HG03469 (cell line): ENCODE measurements around the gene HRC.
"Not testable (repeated sequence)": the region's sequence is repeated elsewhere in the genome, so short reads cannot be mapped to it uniquely, and the experiment has no call there.

Source experiments
- ATAC-seq: cut with Tn5 transposase; IDR thresholded peaks from one replicate; pipeline ENCODE4 v1.9.1; 2021; ENCODE audit warnings: mild to moderate bottlenecking, moderate library complexity, moderate number of reproducible peaks; ENCODE audit not compliant: unreplicated experiment

The HRC gene

DNA sequence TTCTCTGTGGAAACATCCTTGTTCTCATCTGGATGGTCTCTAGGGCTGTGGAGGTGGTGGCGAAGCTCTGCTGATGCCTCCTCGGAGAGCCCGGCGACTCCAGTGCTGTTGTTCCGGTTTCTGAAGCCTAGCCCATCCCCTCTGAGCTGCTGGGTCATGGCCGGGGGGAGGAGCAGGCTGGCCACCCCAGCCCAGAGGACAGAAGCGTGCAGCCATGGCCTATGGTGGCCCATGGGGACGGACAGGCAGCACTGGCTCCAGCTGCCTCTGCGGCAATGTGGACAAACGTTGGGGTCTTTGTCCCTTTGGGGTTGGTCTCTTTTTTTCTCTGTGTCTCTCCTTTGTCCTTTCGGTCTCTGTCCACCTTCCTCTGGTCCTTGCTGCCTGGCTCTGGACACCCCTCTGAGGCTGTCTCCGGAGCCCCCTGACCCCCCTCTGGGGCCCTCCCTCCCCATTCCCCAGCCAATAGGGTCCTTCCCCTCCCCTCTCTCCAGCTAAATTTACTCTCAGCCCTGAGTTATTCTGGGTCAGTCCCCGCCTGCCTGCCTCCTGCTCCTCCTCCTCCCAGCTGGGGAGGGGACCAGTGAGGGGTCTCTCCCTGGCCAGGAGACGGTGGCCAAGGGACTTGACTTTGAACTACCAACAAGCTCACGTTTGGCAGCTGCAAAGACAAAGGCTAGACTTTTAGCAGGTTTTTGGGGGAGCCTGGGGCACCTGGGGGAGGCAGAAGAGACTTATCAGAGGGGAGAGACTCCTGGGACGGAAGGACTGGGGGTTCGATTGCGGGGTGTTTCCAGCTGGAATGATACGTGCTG, at the start of gene HRC:
HRC (minus strand) TSS at position 392 of the 815 bp plus-strand sequence; CDS start at position 233, 159 bp downstream.
- no peak for ATAC-seq

DNA sequence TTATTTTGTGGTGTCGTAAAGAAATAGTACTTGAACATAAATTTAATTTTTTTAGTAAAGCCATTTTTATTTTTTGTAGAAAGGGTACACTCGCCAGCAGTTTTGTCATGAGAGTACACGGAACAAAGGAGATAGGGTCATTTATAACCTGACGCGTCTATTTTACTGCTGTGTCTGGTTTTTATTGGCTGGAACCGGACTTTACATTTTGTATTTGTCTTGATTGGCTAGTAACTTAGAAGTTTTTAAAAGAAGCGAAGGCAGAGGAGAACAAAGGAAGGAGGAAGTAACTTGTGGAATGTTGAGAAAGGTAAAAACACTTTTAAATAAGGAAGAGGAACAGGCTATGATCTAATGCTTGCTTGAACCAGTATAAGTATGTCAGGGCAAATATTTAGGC, 45.8 kb upstream of the HRC start:
- no peak for ATAC-seq

- no peak for ATAC-seq
Observed at GRCh38 chr19:49200238-49200862, 45.2 kb upstream of the HRC start.

DNA sequence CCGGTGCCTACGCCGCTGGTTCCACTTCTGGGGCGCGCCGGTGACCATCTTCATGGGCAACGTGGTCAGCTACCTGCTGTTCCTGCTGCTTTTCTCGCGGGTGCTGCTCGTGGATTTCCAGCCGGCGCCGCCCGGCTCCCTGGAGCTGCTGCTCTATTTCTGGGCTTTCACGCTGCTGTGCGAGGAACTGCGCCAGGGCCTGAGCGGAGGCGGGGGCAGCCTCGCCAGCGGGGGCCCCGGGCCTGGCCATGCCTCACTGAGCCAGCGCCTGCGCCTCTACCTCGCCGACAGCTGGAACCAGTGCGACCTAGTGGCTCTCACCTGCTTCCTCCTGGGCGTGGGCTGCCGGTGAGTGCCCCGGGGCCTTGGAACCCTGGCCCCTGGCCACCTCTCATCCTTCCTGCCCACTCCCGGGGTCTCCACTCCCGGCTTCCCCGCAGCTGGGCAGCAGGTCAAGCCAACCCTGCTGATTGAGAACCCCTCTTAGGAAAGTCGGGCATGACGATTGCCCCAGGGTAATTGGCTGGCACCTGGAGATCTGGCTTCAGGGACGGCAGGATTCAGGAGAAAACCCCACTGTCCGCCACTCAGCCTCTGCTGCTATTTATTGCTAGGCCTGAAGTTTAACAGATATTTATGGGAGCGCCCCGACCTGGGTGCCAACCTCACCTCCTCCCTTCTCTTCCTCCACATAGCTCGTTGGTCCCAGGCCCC, 41.5 kb upstream of the HRC start:
- no peak for ATAC-seq

- no peak for ATAC-seq
Observed at GRCh38 chr19:49194408-49194807, 39.2 kb upstream of the HRC start.

DNA sequence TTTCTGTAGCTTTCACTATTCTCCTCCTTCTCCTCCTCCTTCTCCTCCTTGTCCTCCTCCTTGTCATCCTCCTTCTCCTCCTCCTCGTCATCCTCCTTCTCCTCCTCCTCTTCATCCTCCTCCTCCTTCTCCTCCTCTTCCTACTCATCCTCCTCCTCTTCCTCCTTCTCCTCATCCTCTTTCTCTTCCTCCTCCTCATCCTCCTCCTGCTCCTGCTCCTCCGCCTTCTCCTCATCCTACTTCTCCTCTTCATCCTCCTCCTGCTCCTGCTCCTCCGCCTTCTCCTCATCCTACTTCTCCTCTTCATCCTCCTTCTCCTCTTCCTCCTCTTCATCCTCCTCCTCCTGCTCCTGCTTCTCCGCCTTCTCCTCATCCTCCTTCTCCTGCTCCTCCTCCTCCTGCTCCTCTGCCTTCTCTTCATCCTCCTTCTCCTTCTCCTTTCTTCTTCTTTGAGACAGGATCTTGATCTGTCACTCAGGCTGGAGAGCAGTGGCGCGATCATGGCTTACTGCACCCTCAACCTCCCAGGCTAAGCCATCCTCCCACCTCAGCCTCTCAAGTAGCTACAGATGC, 38.7 kb upstream of the HRC start:
- no peak for ATAC-seq

- no peak for ATAC-seq
Observed at GRCh38 chr19:49190781-49191180, 35.6 kb upstream of the HRC start.

DNA sequence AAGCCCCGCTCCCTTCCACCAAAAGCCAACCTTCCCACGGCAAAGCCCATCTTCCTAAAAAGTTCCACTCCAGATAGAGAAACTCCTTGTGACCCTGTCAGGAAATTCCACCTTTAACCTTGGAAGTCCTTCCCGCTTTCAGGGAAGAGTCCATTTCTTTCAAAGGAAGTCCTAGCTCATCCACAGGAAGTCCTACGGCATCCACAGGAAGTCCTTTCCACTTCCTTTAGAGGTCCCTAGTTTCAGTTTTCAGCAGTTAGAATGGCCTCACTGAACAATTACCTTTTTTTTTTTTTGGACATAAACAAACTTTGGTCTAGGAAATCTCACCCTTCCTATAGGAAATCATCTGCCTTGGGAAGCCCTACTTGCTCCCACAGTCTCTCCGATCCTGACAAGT, 34.1 kb upstream of the HRC start:
- ATAC-seq = no peak

DNA sequence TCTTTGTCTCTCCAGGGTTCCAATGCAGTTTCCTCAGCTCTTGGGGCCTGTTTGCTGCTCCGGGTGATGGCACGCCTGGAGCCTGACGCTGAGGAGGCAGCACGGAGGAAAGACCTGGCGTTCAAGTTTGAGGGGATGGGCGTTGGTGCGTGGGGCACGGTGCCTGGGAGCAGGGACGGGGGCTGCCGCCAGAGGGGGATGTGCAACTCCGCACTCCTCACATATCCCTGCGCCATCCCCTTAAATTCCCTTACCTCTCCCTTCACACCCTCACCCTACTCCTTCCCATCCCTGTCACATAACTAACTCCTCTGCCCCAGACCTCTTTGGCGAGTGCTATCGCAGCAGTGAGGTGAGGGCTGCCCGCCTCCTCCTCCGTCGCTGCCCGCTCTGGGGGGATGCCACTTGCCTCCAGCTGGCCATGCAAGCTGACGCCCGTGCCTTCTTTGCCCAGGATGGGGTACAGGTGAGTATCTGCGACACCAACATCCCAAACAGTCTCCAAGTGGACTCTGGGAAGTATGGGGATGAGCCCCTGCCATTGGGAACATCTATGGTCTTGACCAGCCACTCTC, 33.5 kb upstream of the HRC start:
- no peak for ATAC-seq

DNA sequence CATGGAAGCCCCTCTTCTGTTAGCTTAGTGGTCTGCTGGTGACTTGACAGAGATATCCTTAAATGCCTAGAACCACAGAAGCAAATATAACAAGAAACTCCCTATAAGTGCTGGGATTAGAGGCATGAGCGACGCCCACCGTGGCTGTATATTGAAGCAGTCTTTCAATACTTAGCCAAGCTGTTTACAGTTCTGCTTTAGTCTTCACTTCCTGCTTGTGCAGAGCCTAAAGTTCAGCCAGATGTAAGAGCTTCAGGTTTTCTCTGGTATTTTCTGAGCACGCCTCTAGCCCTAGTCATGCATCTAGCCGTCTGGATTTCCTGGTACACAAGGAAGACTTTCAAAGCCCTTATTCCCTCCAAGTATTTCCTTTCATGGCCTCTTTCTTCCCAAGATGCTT, 30.9 kb upstream of the HRC start:
- ATAC-seq = no peak

DNA sequence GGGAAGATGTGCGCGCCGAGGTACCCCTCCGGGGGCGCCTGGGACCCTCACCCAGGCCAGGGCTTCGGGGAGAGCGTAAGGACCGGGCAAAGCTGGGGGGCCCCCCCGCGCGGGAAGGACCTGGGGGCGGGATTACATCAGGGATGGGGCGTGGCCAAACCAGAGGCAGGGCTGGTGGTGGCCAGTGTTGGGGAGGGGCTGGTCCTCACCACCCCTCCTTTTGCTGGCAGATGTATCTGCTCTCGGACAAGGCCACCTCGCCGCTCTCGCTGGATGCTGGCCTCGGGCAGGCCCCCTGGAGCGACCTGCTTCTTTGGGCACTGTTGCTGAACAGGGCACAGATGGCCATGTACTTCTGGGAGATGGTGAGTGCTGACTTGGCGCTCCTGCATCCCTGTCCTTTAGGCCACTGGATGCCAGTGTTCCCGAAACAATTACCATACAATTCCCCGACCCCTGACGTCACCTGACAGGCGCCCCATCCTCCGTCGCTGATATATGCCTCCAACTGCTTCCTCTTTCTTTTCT, 27.7 kb upstream of the HRC start:
- no peak for ATAC-seq

GRCh38 chr19:49182010-49182847, 27.0 kb upstream of the HRC start:
- not testable (repeated sequence) for ATAC-seq

- ATAC-seq = no peak
Observed at GRCh38 chr19:49180659-49181058, 25.5 kb upstream of the HRC start.

DNA sequence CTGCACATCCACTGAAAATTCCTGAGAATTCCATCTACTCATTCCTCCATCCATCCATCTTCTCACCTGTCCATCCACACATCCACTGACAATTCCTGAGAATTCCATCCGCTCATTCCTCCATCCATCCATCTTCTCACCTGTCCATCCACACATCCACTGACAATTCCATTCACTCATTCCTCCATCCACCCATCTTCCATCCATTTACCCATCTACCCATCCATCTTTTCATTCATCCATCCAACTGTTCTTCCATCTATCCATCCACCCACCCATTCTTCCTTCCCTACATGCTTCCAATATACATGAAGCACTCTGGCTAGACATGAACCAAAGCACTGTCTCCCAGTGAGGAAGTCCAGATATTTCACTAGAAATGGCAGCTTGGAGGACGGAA, 18.0 kb upstream of the HRC start:
- no peak for ATAC-seq

GRCh38 chr19:49168421-49168820, 13.2 kb upstream of the HRC start:
- ATAC-seq = no peak

- ATAC-seq = no peak
Observed at GRCh38 chr19:49167857-49168409, 12.7 kb upstream of the HRC start.

GRCh38 chr19:49165865-49166301, 10.7 kb upstream of the HRC start:
- no peak for ATAC-seq

DNA sequence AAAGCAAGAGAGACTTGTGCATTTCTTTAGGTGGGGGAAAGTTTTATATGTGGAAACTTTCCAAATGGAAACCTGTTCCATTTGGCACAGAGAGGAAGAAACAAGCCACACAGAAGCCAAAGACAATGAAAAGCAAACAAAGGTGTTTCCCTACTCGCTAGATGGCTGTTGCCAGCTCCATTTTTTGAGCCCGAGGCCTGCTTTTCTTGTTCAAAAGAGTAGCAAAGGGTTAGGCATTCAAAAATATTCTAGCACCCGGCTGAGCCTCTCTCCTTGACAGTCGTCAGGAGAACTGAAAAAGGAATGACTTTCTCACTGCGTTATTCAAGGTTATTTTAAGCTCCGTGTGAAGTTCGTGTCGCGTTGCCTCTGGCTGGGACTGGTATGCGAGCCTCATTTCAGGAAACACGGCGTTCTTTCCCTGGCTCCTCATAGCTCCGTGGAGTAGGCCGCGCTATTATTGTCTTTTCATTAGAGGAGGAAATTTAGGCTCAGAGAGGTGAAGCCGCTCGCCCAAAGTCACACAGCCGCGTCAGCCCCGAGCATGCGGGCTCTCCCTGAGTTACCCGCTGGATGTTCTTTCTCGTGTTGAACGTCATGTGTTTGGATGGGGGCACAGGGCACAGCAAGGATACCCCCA, 10.0 kb upstream of the HRC start:
- no peak for ATAC-seq

DNA sequence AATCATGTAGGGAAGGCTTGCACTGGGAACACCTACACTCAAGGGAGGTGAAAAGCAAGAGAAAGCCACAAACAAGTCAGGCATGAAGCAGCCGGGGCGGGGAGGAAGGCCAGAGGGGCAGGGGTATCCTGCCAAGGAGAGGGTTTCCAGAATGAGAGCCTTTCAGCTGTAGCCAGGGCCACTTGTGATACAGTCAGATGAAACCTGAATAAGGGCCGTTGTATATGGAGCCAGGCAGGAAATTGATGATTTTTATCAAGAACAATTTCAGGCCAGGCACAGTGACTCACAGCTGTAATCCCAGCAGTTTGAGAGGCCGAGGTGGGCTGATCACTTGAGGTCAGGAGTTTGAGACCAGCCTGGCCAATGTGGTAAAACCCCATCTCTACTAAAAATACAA, 6.8 kb upstream of the HRC start:
- ATAC-seq = no peak
